Astrocyte of the spinal cord (primary cell): ENCODE results near the gene MYO1F.
"Not testable (repeated sequence)": the region's sequence is repeated elsewhere in the genome, so short reads cannot be mapped to it uniquely, and the experiment has no call there.

ENCODE experiments used
- DNase-seq: peaks from one replicate; pipeline ENCODE4 v3.0.0; 2011; ENCODE audit warnings: low read depth, low spot score
- H3K4me3 ChIP-seq: 2 replicates; pipeline ENCODE4 v1.5.1; 2011; ENCODE audit warnings: low read depth, mild to moderate bottlenecking, low read length, moderate library complexity
- CTCF ChIP-seq: IDR thresholded peaks from 2 replicates; pipeline ENCODE4 v1.5.1; 2012; ENCODE audit warnings: low read depth, mild to moderate bottlenecking, low read length, inconsistent platforms
- in situ Hi-C: cut with HindIII; loops from 2 replicates; pipeline ENCODE4 v1.10.0; 2017; ENCODE audit warnings: low sequenced_read_pairs

MYO1F gene

GRCh38 chr19:8577247-8577646 lies at the start of gene MYO1F:
TSS of gene MYO1F (minus strand) at chr19:8577442. CDS start at chr19:8577309, 133 bp downstream.
- no peak for DNase-seq
- H3K4me3 ChIP-seq: no peak within 1 kb of the TSS
- in situ Hi-C loops: no loop called here

GRCh38 chr19:8626842-8627241 lies 49.6 kb upstream of the MYO1F start:
- in situ Hi-C loops: no loop called here
- TF ChIP-seq CTCF: no peak

More at GRCh38 chr19:8577247-8577646, at the start of gene MYO1F:
- no peak for TF ChIP-seq CTCF

GRCh38 chr19:8622886-8623285 lies 45.6 kb upstream of the MYO1F start:
- TF ChIP-seq CTCF: peak; percentile 37
- DNase-seq, H3K4me3 ChIP-seq, in situ Hi-C loops: not testable (repeated sequence)

More at GRCh38 chr19:8626842-8627241, 49.6 kb upstream of the MYO1F start:
- no peak overlapping the region for H3K4me3 ChIP-seq
- DNase-seq: no peak

GRCh38 chr19:8618751-8619150 lies 41.5 kb upstream of the MYO1F start:
- no peak for TF ChIP-seq CTCF
- no peak for DNase-seq
- H3K4me3 ChIP-seq: no peak overlapping the region
- in situ Hi-C loops: no loop called here

- TF ChIP-seq CTCF: no peak
- DNase-seq: no peak
- in situ Hi-C loops: no loop called here
- no peak overlapping the region for H3K4me3 ChIP-seq
Observed at GRCh38 chr19:8617984-8618383, 40.7 kb upstream of the MYO1F start.

- H3K4me3 ChIP-seq, DNase-seq, in situ Hi-C loops: not testable (repeated sequence)
Observed at GRCh38 chr19:8617325-8617724, 40.1 kb upstream of the MYO1F start.

GRCh38 chr19:8616861-8617260 lies 39.6 kb upstream of the MYO1F start:
- H3K4me3 ChIP-seq: no peak overlapping the region
- in situ Hi-C loops: no loop called here
- DNase-seq: no peak
- no peak for TF ChIP-seq CTCF
